Suprapubic skin (tissue), 3 donors: ENCODE data around the gene LRIG3.

ENCODE experiments used
- POLR2A ChIP-seq, 2 donors: fragments of 450-650 bp; IDR thresholded peaks; one replicate each; pipeline ENCODE4 v1.6.1; 2017; ENCODE audit warnings: antibody characterized with exemption in 2 of 2, mild to moderate bottlenecking in 2 of 2, moderate library complexity in 2 of 2
- TF ChIP-seq, protein P1 (sequence below), 2 donors: fragments of 200-600 bp in 1 of 2; fragments of 450-650 bp in 1 of 2; sonication (generic) in 1 of 2; IDR thresholded peaks; one replicate each; pipeline ENCODE4 v1.5.1; 2016 to 2019; ENCODE audit warnings: antibody characterized with exemption in 2 of 2, mild to moderate bottlenecking in 1 of 2, moderate library complexity in 1 of 2

DNA sequence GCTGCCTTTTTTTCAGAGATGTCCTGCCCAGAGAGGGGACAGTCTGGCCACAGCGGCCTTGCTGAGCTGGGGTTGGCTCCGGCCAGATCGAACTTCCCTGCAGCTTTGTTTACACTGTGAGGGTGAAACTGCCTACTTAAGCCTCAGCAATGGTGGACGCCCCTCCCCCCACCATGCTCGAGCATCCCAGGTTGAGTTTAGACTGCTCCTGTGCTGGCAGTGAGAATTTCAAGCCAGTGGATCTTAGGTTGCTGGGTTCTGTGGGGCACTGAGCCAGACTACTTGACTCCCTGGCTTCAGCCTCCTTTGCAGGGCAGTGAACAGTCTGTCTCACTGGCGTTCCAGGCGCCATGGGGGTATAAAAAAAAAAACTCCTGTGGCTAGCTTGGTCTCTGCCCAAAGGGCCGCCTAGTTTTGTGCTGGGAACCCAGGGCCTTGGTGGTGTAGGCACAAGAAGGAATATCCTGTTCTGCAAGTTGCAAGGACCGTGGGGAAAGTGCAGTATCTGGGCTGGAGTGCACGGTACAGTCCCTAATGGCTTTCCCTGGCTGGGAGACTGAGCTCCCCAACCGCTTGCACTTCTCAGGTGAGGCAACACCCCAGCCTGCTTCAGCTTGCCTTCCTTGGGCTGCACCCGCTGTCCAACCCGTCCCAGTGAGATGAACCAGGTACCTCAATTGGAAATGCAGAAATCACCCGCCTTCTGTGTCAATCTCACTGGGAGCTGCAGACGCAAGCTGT, 79.1 kb downstream of the LRIG3 start:
- TF ChIP-seq POLR2A (IDR thresholded peaks at IDR 0.05): no peak
- TF ChIP-seq, protein P1, sequence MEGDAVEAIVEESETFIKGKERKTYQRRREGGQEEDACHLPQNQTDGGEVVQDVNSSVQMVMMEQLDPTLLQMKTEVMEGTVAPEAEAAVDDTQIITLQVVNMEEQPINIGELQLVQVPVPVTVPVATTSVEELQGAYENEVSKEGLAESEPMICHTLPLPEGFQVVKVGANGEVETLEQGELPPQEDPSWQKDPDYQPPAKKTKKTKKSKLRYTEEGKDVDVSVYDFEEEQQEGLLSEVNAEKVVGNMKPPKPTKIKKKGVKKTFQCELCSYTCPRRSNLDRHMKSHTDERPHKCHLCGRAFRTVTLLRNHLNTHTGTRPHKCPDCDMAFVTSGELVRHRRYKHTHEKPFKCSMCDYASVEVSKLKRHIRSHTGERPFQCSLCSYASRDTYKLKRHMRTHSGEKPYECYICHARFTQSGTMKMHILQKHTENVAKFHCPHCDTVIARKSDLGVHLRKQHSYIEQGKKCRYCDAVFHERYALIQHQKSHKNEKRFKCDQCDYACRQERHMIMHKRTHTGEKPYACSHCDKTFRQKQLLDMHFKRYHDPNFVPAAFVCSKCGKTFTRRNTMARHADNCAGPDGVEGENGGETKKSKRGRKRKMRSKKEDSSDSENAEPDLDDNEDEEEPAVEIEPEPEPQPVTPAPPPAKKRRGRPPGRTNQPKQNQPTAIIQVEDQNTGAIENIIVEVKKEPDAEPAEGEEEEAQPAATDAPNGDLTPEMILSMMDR (IDR thresholded peaks at IDR 0.05): no peak
